Neural cell (in vitro differentiated cells): ENCODE measurements around the gene DNA2.

Experiments
- CTCF ChIP-seq: fragments of 450-650 bp; IDR thresholded peaks from 2 replicates; pipeline ENCODE4 v1.5.1; 2014; ENCODE audit warnings: antibody characterized with exemption, mild to moderate bottlenecking, moderate library complexity; ENCODE audit not compliant: poor library complexity, severe bottlenecking
- SMC3 ChIP-seq: fragments of 450-650 bp; conservative IDR thresholded peaks from 2 replicates; pipeline ENCODE4 v1.6.1; 2014; ENCODE audit warnings: antibody characterized with exemption, mild to moderate bottlenecking, moderate library complexity; ENCODE audit not compliant: poor library complexity

- TF ChIP-seq SMC3, result no peak
- TF ChIP-seq CTCF, result no peak
Observed at GRCh38 chr10:68402276-68402675, 69.5 kb downstream of the DNA2 start.
